Stomach (tissue), 9 donors: ENCODE data around the gene ENOX1. TPM values are rescaled to one million over a fixed set of nuclear protein-coding genes. Genes with fewer than 3 reads are reported as not detected.

Experiments
- DNase-seq, 2 donors: peaks; one replicate each; pipeline versions ENCODE4 v3.0.0 to v3.0.0-alpha.2; 2013 to 2019
- H3K27ac ChIP-seq, 5 donors: fragments of 200-600 bp in 4 of 5; sonication (generic) in 4 of 5; one replicate each; pipeline ENCODE4 v1.5.1; 2013 to 2019; ENCODE audit warnings: mild to moderate bottlenecking in 1 of 5, moderate library complexity in 1 of 5
- H3K27me3 ChIP-seq, 3 donors: fragments of 200-600 bp; sonication (generic); one replicate each; pipeline ENCODE4 v1.5.1; 2017 to 2019; ENCODE audit warnings: mixed run types in 1 of 3
- H3K36me3 ChIP-seq, 4 donors: fragments of 200-600 bp; sonication (generic); 1 replicate in 3 of 4; 2 replicates in 1 of 4; pipeline ENCODE4 v1.5.1; 2016 to 2019
- H3K4me1 ChIP-seq, 4 donors: fragments of 200-600 bp; sonication (generic); one replicate each; pipeline ENCODE4 v1.5.1; 2016 to 2019
- H3K4me3 ChIP-seq, 4 donors: fragments of 200-600 bp; sonication (generic) in 3 of 4; one replicate each; pipeline ENCODE4 v1.5.1; 2016 to 2019; ENCODE audit warnings: mild to moderate bottlenecking in 1 of 4
- H3K9me3 ChIP-seq, 4 donors: fragments of 200-600 bp; sonication (generic); one replicate each; pipeline ENCODE4 v1.5.1; 2016 to 2019
- EP300 ChIP-seq: sonication (generic); formaldehyde crosslinking; IDR thresholded peaks from one replicate; pipeline ENCODE4 v1.6.1; 2017; ENCODE audit warnings: antibody characterized with exemption
- POLR2A ChIP-seq, 4 donors: fragments of 450-650 bp; IDR thresholded peaks; one replicate each; pipeline ENCODE4 v1.6.1; 2016; ENCODE audit warnings: antibody characterized with exemption in 4 of 4, control low read depth in 2 of 4, mild to moderate bottlenecking in 1 of 4, moderate library complexity in 1 of 4
- POLR2AphosphoS5 ChIP-seq, 3 donors: sonication (generic); formaldehyde crosslinking; IDR thresholded peaks; one replicate each; pipeline ENCODE4 v1.6.1; 2016; ENCODE audit warnings: antibody characterized with exemption in 3 of 3
- WGBS, 5 donors: extraction: QIAGEN DNeasy Blood & Tissue Kit in 3 of 5; methylation state at CpG; one replicate each; pipeline versions ENCODE4 v1.1.5 to v1.1.7; 2013 to 2018; 5-methylcytosine and 5-hydroxymethylcytosine counted together
- intact Hi-C: fragments of 100-400 bp; cut with DNase I; formaldehyde crosslinking; loops from one replicate; pipeline ENCODE4 v1.15.1; 2023; ENCODE audit warnings: low total_unique reads
- polyA plus RNA-seq, 3 donors: library from polyadenylated mRNA; stranded (reverse); fragments of 200-250 nt; gene quantifications; one replicate each; pipeline ENCODE4 v1.2.3, GENCODE V29; 2013
- total RNA-seq, 5 donors: library from RNA; depleted of rRNA; stranded (reverse); fragments of >200 nt; gene quantifications; one replicate each; pipeline versions ENCODE4 v1.1.0 to v1.2.3, GENCODE V29; 2014 to 2016
- TF ChIP-seq, protein P1 (sequence below), 7 experiments: fragments of 450-650 bp in 4 of 7; fragments of 200-600 bp in 3 of 7; sonication (generic) in 3 of 7; IDR thresholded peaks; one replicate each; pipeline ENCODE4 v1.5.1; 2016 to 2019; ENCODE audit warnings: antibody characterized with exemption in 7 of 7, control low read depth in 2 of 7, mild to moderate bottlenecking in 1 of 7
- donor health status: healthy with polysubstance abuse.
- donor health status: Bipolar disorder and iron deficiency.
- donor health status: healthy.

Gene ENOX1
- total and polyA plus RNA-seq, 8 donors, result 0.46 to 6.2 (median 1.4) TPM; not detected in 1

DNA sequence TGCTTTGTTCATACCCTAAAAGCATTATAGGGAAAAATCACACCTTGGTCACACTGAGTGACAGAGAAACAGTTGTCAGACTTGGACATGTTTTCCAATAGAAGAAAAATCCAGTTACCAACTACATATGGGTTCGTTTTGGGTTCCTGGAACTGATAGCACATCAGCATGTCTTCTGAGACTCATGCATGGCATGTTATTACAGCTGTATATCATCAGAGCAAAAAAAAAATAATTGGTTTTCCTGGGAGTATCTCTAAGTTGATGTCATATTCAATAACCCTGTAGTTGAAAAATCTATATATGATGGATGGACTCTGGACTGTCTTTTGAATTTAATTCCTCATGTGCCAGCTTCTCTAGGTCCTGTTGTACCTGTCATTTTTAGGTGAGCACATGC is 551.7 kb downstream of the ENOX1 start:
- peaks cover 0 to 8% (median 3%) of the 10 kb centered on the region in 4 donors for H3K4me1 ChIP-seq

DNA sequence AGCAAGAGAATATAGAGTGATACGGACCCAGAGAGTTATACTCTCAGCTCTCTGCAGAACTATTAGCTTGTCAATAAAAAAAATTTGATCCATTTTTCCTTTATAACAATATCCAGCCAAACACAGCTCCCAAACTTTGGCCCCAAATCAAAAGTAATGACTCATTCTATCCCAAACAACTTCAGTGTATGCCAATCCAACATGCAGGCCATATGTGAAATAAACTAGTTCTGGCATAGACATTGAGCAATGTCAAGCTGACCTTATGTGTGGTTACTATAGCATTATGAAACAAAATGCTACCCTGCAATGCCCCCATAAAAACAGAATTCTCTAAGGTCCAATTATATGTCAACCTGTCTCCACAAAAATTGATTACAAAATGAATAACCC is 553.9 kb downstream of the ENOX1 start:
- no peaks in the 10 kb centered on the region for H3K9me3 ChIP-seq
- TF ChIP-seq EP300 (no peak), POLR2AphosphoS5 (IDR thresholded peaks at IDR 0.05) (peak in 1 of 3 donors; percentile 58)
- H3K36me3 ChIP-seq, result no peaks in the 10 kb centered on the region
- WGBS, 5 donors, result 50 to 77% (median 59%) methylated on average over 1 of the region's 1 CpG
- H3K27me3 ChIP-seq, result no peaks in the 10 kb centered on the region
- intact Hi-C loops, result no loop called here
- peaks cover 0 to 8% (median 3%) of the 10 kb centered on the region in 4 donors for H3K4me1 ChIP-seq
- H3K4me3 ChIP-seq, result no peak overlapping the region
- H3K27ac ChIP-seq, result peak overlapping the region in 3 of 5 donors; percentile 32 to 60 (median 49)
- DNase-seq, result peak in 1 of 2 donors; percentile 30

More for the DNA sequence above, 551.7 kb downstream of the ENOX1 start:
- DNase-seq, result no peak
- Histone ChIP-seq H3K9me3 (no peaks in the 10 kb centered on the region), H3K4me3 (no peak overlapping the region), H3K27me3 (no peaks in the 10 kb centered on the region), H3K27ac (no peak overlapping the region), H3K36me3 (no peaks in the 10 kb centered on the region)
- intact Hi-C loops, result no loop called here
- WGBS, 5 donors, result 69 to 77% (median 71%) methylated on average over 1 of the region's 1 CpG
- TF ChIP-seq, protein P1, sequence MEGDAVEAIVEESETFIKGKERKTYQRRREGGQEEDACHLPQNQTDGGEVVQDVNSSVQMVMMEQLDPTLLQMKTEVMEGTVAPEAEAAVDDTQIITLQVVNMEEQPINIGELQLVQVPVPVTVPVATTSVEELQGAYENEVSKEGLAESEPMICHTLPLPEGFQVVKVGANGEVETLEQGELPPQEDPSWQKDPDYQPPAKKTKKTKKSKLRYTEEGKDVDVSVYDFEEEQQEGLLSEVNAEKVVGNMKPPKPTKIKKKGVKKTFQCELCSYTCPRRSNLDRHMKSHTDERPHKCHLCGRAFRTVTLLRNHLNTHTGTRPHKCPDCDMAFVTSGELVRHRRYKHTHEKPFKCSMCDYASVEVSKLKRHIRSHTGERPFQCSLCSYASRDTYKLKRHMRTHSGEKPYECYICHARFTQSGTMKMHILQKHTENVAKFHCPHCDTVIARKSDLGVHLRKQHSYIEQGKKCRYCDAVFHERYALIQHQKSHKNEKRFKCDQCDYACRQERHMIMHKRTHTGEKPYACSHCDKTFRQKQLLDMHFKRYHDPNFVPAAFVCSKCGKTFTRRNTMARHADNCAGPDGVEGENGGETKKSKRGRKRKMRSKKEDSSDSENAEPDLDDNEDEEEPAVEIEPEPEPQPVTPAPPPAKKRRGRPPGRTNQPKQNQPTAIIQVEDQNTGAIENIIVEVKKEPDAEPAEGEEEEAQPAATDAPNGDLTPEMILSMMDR (IDR thresholded peaks at IDR 0.05), result no peak
- TF ChIP-seq POLR2A (IDR thresholded peaks at IDR 0.05), result no peak
- TF ChIP-seq POLR2AphosphoS5 (IDR thresholded peaks at IDR 0.05), result no peak
- TF ChIP-seq EP300, result no peak

DNA sequence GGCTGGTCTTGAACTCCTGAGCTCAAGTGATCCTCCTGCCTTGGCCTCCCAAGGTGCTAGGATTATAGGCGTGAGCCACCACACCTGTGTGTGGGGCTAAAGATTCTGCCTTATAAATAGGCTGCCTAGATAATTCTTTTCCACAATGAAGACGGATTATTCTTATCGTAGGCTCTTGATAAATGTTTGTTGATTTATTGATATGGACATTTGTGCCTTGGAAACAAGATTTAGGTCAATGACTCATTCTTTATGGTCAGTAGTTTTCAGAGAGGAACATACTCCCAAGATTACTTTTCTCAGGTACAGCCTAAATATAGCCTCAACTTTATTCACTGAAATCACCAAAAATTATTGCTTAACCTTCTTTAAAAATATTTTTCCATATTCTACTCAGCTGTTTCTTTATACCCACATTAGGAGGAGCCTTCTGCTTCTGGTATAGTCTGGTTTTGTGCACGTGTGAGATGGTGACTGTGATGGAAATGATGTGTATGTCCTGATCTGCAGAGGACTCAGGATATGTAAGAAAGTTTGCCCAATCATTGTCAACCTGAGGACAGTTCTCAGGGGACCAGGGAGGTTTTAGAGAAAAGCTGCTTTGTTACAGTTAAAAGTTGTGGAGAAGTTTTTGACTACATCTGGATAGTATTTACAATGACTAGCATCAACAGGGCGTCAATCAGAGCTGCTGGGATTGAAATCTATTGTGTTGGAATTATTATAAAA is 554.5 kb downstream of the ENOX1 start:
- H3K4me1 ChIP-seq, result peaks cover 0 to 8% (median 3%) of the 10 kb centered on the region in 4 donors
- peak; percentile 18 to 30 for DNase-seq
- 35 to 61% (median 49%) methylated on average over 5 of the region's 5 CpGs for WGBS, 5 donors
- H3K36me3 ChIP-seq, result no peaks in the 10 kb centered on the region
- no peaks in the 10 kb centered on the region for H3K9me3 ChIP-seq
- H3K27me3 ChIP-seq, result no peaks in the 10 kb centered on the region
- TF ChIP-seq EP300 (no peak), POLR2A (IDR thresholded peaks at IDR 0.05) (no peak), POLR2AphosphoS5 (IDR thresholded peaks at IDR 0.05) (peak in 2 of 3 donors; percentile 68 to 72)
- TF ChIP-seq, protein P1 (IDR thresholded peaks at IDR 0.05), result no peak
- peak overlapping the region in 3 of 5 donors; percentile 32 to 60 (median 49) for H3K27ac ChIP-seq
- intact Hi-C loops, result no loop called here
- no peak overlapping the region for H3K4me3 ChIP-seq

DNA sequence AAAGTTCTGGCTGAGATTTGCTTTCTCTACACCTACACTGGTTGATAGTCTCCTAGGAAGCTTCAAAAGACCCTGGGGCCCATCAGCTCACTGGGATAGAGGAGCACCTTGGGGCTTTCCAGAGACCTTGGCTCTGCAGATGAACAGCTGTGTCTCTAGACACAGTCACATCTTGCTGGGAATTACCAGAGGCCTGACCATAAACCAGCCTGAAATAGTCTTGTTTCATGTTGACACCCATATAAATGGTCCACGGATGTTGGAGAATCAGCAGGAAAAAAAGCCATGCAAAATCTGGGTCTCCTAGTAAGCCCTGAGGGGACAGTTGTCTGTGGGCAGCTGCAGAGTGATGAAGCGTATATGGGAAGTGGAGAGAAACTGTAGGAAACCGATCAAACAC is 555.8 kb downstream of the ENOX1 start:
- no peak for DNase-seq
- no peaks in the 10 kb centered on the region for H3K36me3 ChIP-seq
- no peak overlapping the region for H3K4me3 ChIP-seq
- peaks cover 0 to 8% (median 3%) of the 10 kb centered on the region in 4 donors for H3K4me1 ChIP-seq
- no peaks in the 10 kb centered on the region for H3K9me3 ChIP-seq
- TF ChIP-seq EP300 (no peak), POLR2AphosphoS5 (IDR thresholded peaks at IDR 0.05) (no peak), POLR2A (IDR thresholded peaks at IDR 0.05) (no peak)
- TF ChIP-seq, protein P1 (IDR thresholded peaks at IDR 0.05), result no peak
- H3K27ac ChIP-seq, result no peak overlapping the region
- intact Hi-C loops, result no loop called here
- no peaks in the 10 kb centered on the region for H3K27me3 ChIP-seq
- 58 to 81% (median 72%) methylated on average over 3 of the region's 3 CpGs for WGBS, 5 donors

DNA sequence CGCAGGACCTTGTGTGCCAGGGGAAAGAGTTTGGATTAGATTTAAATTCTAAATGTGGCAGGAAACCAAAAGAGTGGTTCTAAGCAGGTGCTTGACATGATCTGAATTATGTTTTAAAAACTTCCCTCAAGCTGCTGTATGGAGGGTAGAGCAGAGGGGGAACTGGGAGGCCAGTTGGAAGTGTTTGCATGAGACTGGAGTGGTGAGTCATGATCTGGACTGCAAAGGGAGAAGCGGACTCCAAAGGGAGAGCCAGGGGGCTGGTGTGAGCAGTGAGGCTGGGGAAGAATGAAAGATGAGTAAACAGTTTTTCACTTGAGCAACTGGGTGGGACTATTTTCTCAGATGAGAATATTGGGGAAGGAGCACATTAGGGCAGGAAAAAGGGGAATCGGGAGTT is 557.3 kb downstream of the ENOX1 start:
- intact Hi-C loops, result no loop called here
- Histone ChIP-seq H3K4me3 (no peak overlapping the region), H3K27me3 (no peaks in the 10 kb centered on the region), H3K4me1 (peaks cover 0 to 8% (median 3%) of the 10 kb centered on the region in 4 donors), H3K36me3 (no peaks in the 10 kb centered on the region), H3K27ac (no peak overlapping the region), H3K9me3 (no peaks in the 10 kb centered on the region)
- no peak for DNase-seq
- TF ChIP-seq EP300 (no peak), POLR2AphosphoS5 (IDR thresholded peaks at IDR 0.05) (no peak), POLR2A (IDR thresholded peaks at IDR 0.05) (no peak)
- TF ChIP-seq, protein P1 (IDR thresholded peaks at IDR 0.05), result no peak
- WGBS, 5 donors, result 61 to 67% (median 64%) methylated on average over 3 of the region's 3 CpGs
